K562 (cell line): ENCODE measurements around the gene TRABD. TPM values are rescaled to one million over a fixed set of nuclear protein-coding genes. Genes with fewer than 3 reads are reported as not detected.

Experiments used
- ATAC-seq: fragments of 200-7000 bp; cut with Tn5 transposase; 3 replicates; pipeline ENCODE4 v1.9.1; 2020; ENCODE audit warnings: moderate library complexity
- BruUV-seq: library from RNA; stranded (reverse); fragments of 400-500 nt; replicated peaks from 2 replicates; lab custom pipeline; 2021; lab: Mats Ljungman, UMichigan
- CTCF ChIA-PET: fragments of 300-600 bp; formaldehyde crosslinking; extraction: SDS; loops from one replicate; lab custom pipeline; 2021; ENCODE audit warnings: low intra/inter-chr PET ratio; lab: Yijun Ruan, JAX
- POLR2A ChIA-PET: fragments of 300-600, 350-650 bp; sonication (Branson Sonifier 250); formaldehyde crosslinking; extraction: SDS; loops from one replicate; lab custom pipeline; 2021; ENCODE audit warnings: antibody characterized with exemption, inconsistent platforms; lab: Yijun Ruan, JAX
- DNase-seq, 4 experiments: peaks; one replicate each; pipeline versions ENCODE4 v3.0.0 to v3.0.0-alpha.2; 2011 to 2018; ENCODE audit warnings: low spot score in 3 of 4, mixed read lengths in 3 of 4; ENCODE audit errors: extremely low read depth in 1 of 4
- FAIRE-seq: peaks from 2 replicates; lab custom pipeline; 2011; peaks lifted over from hg19 to GRCh38; lab: Jason Lieb, UNC
- H2AFZ ChIP-seq: 2 replicates; pipeline ENCODE4 v1.6.0; 2011; ENCODE audit warnings: low read depth, low read length, control low read depth, inconsistent platforms
- H3K27ac ChIP-seq: fragments of 200-600 bp; 3 replicates; pipeline ENCODE4 v1.8.0; 2011; ENCODE audit warnings: low read depth, mild to moderate bottlenecking, control low read depth, inconsistent platforms, low read length, moderate library complexity, mixed read lengths; ENCODE audit errors: extremely low read depth
- H3K27me3 ChIP-seq, 2 experiments: fragments of 300-600 bp in 1 of 2; 2 replicates in 1 of 2; 3 replicates in 1 of 2; pipeline versions ENCODE4 v1.6.0 to v1.8.0; 2011; ENCODE audit warnings: inconsistent platforms in 2 of 2, low read length in 2 of 2, mild to moderate bottlenecking in 1 of 2, mixed read lengths in 1 of 2, moderate library complexity in 1 of 2; ENCODE audit not compliant: control insufficient read depth in 2 of 2, insufficient read depth in 2 of 2
- H3K36me3 ChIP-seq: fragments of 300-600 bp; 3 replicates; pipeline ENCODE4 v1.8.0; 2011; ENCODE audit warnings: mild to moderate bottlenecking, low read length, inconsistent platforms; ENCODE audit not compliant: control insufficient read depth, insufficient read depth
- H3K4me1 ChIP-seq, 2 experiments: fragments of 200-600 bp in 1 of 2; replicated peaks in 1 of 2; 2 replicates in 1 of 2; 3 replicates in 1 of 2; pipeline versions ENCODE4 v1.5.1 to v1.8.0; 2011; ENCODE audit warnings: inconsistent platforms in 2 of 2, low read length in 2 of 2, mild to moderate bottlenecking in 1 of 2, mixed read lengths in 1 of 2, moderate library complexity in 1 of 2; ENCODE audit not compliant: control insufficient read depth in 2 of 2, insufficient read depth in 2 of 2
- H3K4me2 ChIP-seq: 2 replicates; pipeline ENCODE4 v1.6.1; 2011; ENCODE audit warnings: low read length, control low read depth, inconsistent platforms, mixed read lengths; ENCODE audit not compliant: insufficient read depth
- H3K4me3 ChIP-seq: fragments of 200-600 bp; sonication (generic), shearing (Covaris generic); 2 replicates; pipeline ENCODE4 v1.5.1; 2016; ENCODE audit warnings: control low read depth, inconsistent platforms
- H3K79me2 ChIP-seq: fragments of 200-600 bp; 3 replicates; pipeline ENCODE4 v1.8.0; 2011; ENCODE audit warnings: low read length, inconsistent platforms; ENCODE audit not compliant: control insufficient read depth, insufficient read depth
- H3K9ac ChIP-seq, 2 experiments: 2 replicates each; pipeline versions ENCODE4 v1.6.0 to v1.6.1; 2011; ENCODE audit warnings: low read depth in 2 of 2, low read length in 2 of 2, control low read depth in 1 of 2, inconsistent platforms in 1 of 2, mild to moderate bottlenecking in 1 of 2, mixed read lengths in 1 of 2; ENCODE audit not compliant: insufficient read depth in 1 of 2
- H3K9me1 ChIP-seq: one replicate; pipeline ENCODE4 v1.6.0; 2011; ENCODE audit warnings: inconsistent platforms, mild to moderate bottlenecking, low read length, moderate library complexity; ENCODE audit not compliant: control insufficient read depth, insufficient read depth
- H3K9me3 ChIP-seq: replicated peaks from 2 replicates; pipeline ENCODE4 v1.5.1; 2011; ENCODE audit warnings: low read depth, low read length, inconsistent platforms; ENCODE audit not compliant: control insufficient read depth, insufficient read depth
- H4K20me1 ChIP-seq: replicated peaks from 2 replicates; pipeline ENCODE4 v1.6.1; 2011; ENCODE audit warnings: low read length, inconsistent platforms, mixed read lengths; ENCODE audit not compliant: control insufficient read depth, insufficient read depth
- ATF6 ChIP-seq: sonication (generic); formaldehyde crosslinking; IDR thresholded peaks from 2 replicates; pipeline ENCODE4 v1.4.0; 2020; ENCODE audit warnings: mild to moderate bottlenecking, missing genetic modification reagents
- FIP1L1 ChIP-seq: fragments of 200-400 bp; formaldehyde crosslinking; IDR thresholded peaks from 2 replicates; pipeline ENCODE4 v1.6.1; 2018; ENCODE audit warnings: mild to moderate bottlenecking, low read depth, low read length; ENCODE audit not compliant: poor library complexity, severe bottlenecking
- HIVEP1 ChIP-seq: fragments of 250-450 bp; sonication (Bioruptor Pico); IDR thresholded peaks from 2 replicates; pipeline ENCODE4 v1.4.0; 2020; ENCODE audit warnings: mild to moderate bottlenecking
- POLR2G ChIP-seq: fragments of 200-400 bp; formaldehyde crosslinking; IDR thresholded peaks from 2 replicates; pipeline ENCODE4 v1.6.1; 2017; ENCODE audit warnings: low read depth, mild to moderate bottlenecking, antibody characterized with exemption, low read length, moderate library complexity
- SMARCA5 ChIP-seq: fragments of 450-650 bp; IDR thresholded peaks from 2 replicates; pipeline ENCODE4 v1.6.1; 2016
- U2AF1 ChIP-seq: fragments of 200-400 bp; formaldehyde crosslinking; optimal IDR thresholded peaks from 2 replicates; pipeline ENCODE3; 2017; ENCODE audit warnings: mild to moderate bottlenecking, low read depth, low read length, moderate library complexity
- ZEB2 ChIP-seq: fragments of 450-650 bp; IDR thresholded peaks from 2 replicates; pipeline ENCODE4 v1.6.1; 2016
- whole genome bisulfite sequencing: fragments of 100-300 bp; shearing (Covaris generic); methylation state at CpG from one replicate; pipeline ENCODE4 v1.1.6; 2016; ENCODE audit warnings: low coverage, mixed read lengths; ENCODE audit not compliant: insufficient coverage; ENCODE audit errors: missing lambda C conversion rate; 5-methylcytosine and 5-hydroxymethylcytosine counted together
- in situ Hi-C: fragments of 300-500 bp; cut with MboI; formaldehyde crosslinking; loops from 4 replicates; pipeline ENCODE4 v1.15.0; 2018; ENCODE audit warnings: inconsistent platforms, mixed read lengths
- intact Hi-C: fragments of 100-400 bp; cut with micrococcal nuclease; formaldehyde crosslinking; loops from 2 replicates; pipeline ENCODE4 v1.14.2; 2022
- polyA plus RNA-seq, 8 experiments: library from polyadenylated mRNA; depleted of rRNA in 4 of 8; stranded (reverse) in 5 of 8; unstranded in 3 of 8; fragments of >200 nt; fragmentation: Nextera tagmentation in 2 of 8; fragmentation: Illumina TruSeq in 1 of 8; extraction: Ambion mirVana in 2 of 8; extraction: Trizol in 1 of 8; gene quantifications; 2 replicates each; pipeline versions ENCODE4 v1.2.1 to v1.2.3, GENCODE V29; 2011 to 2014; ENCODE audit warnings: inconsistent platforms in 1 of 8, missing spikeins in 1 of 8
- total RNA-seq, 7 experiments: library from RNA; depleted of rRNA in 6 of 7; stranded (reverse); fragments of >200 nt in 6 of 7; fragmentation: Illumina TruSeq in 2 of 7; extraction: Trizol in 2 of 7; gene quantifications; 2 replicates each; pipeline versions ENCODE4 v1.2.1 to v1.2.3, GENCODE V29; 2011 to 2021; ENCODE audit warnings: low replicate concordance in 1 of 7

TRABD gene
- total and polyA plus RNA-seq, 9 of the 15 experiments (the other 6 are each of a cell fraction or from before 2014, with no cell fraction given), result 0.08 to 62.9 (median 14.0) TPM

DNA sequence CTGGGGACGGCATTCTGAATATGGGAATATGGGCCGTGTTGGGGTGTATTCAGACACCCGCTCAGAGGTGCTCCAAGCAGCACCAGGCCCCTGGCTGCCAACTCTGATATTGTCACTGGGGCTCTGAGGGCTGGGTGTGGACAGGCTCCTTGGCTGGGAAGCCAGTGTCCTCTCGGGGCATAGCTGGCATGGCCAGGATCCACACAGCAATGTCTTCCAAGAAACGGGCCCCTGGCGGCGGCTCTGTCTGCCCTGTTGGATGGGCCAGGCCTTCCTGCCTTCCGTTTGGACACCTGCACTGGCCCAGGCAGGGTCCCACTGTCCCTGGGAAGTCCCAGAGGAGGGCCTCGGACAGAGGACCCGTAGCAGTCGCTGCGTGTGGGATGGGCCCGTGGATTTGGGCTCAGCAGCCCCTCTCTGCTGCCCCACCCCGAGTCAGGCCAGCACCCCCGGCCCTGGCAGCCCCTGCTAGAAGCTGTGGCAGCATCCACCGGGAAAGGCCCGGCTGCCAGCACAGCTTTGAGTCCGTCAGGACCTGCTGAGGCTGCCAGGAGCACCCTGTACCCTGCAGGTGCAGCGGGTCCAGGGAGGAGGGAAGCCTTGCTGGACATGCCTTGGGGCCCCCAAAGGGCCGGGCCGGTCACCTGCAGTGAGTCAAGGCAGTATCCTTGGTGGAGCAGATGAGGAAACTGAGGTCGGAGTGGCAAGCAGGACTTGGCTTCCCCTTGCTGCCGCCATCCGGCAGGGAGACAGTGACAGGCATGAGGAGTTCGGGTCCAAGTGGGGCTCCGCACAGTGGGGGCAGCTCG lies 11.1 kb upstream of the TRABD start:
- no peaks in the 10 kb centered on the region for H3K36me3 ChIP-seq
- no peaks in the 10 kb centered on the region for H3K79me2 ChIP-seq
- no TSS peak for BruUV-seq
- 0 out of 2 replicates have a peak, but pooled peaks have one; percentile 3 for TF ChIP-seq POLR2G
- TF ChIP-seq FIP1L1, result no peak
- no peak for TF ChIP-seq U2AF1
- TF ChIP-seq SMARCA5, result no peak
- no peak for TF ChIP-seq ZEB2
- TF ChIP-seq ATF6 (CRISPR knock-in tag), result no peak
- no peak for TF ChIP-seq HIVEP1 (CRISPR knock-in tag)
- no peak overlapping the region for H2AFZ ChIP-seq
- 84% methylated on average over 7 of the region's 27 CpGs for WGBS
- in situ Hi-C loops (no loop called here), intact Hi-C loops (no loop called here)
- H3K4me1 ChIP-seq, result peaks cover 4 to 60% of the 10 kb centered on the region in 2 experiments; a peak in 2 of 5 replicates
- ChIA-PET POLR2A (interaction anchor here (1.3 kb wide), 1 partner anchor 10 kb away, joined by 4 read pairs; no protein-coding TSS in a partner anchor), CTCF (no interaction called here)
- H3K4me2 ChIP-seq, result no peak overlapping the region
- no peaks in the 10 kb centered on the region for H4K20me1 ChIP-seq
- no peaks in the 10 kb centered on the region for H3K27me3 ChIP-seq
- ATAC-seq, result no peak
- no peak overlapping the region; a peak in 1 of 4 replicates for H3K9ac ChIP-seq
- no peaks in the 10 kb centered on the region for H3K9me3 ChIP-seq
- no peak overlapping the region for H3K27ac ChIP-seq
- FAIRE-seq, result no peak
- no peaks in the 10 kb centered on the region for H3K9me1 ChIP-seq
- H3K4me3 ChIP-seq, result no peak overlapping the region
- no peak for DNase-seq
